ENCODE data around the gene IMMP2L. TPM values are rescaled to one million over a fixed set of nuclear protein-coding genes. Genes with fewer than 3 reads are reported as not detected.

IMMP2L gene
- total RNA-seq, 1 donor = 19.9 TPM

GRCh38 chr7:111160297-111160696 lies 402.0 kb downstream of the IMMP2L start:
- H3K4me3 ChIP-seq (ENCODE audit: insufficient read depth, low read length) = no peak overlapping the region
- no peak overlapping the region for H3K27ac ChIP-seq (ENCODE audit: low read depth, low read length)
- H4K20me1 ChIP-seq (ENCODE audit: insufficient read depth, low read length) = no peaks in the 10 kb centered on the region
- DNase-seq (ENCODE audit: insufficient read length, low spot score, missing footprints) = no peak
- H3K4me1 ChIP-seq (ENCODE audit: insufficient read depth, low read length) = peaks cover 12% of the 10 kb centered on the region
- H3K36me3 ChIP-seq (ENCODE audit: insufficient read depth, low read length) = no peaks in the 10 kb centered on the region
- H3K27me3 ChIP-seq (ENCODE audit: insufficient read depth, low read length) = no peaks in the 10 kb centered on the region
- TF ChIP-seq, protein P1, sequence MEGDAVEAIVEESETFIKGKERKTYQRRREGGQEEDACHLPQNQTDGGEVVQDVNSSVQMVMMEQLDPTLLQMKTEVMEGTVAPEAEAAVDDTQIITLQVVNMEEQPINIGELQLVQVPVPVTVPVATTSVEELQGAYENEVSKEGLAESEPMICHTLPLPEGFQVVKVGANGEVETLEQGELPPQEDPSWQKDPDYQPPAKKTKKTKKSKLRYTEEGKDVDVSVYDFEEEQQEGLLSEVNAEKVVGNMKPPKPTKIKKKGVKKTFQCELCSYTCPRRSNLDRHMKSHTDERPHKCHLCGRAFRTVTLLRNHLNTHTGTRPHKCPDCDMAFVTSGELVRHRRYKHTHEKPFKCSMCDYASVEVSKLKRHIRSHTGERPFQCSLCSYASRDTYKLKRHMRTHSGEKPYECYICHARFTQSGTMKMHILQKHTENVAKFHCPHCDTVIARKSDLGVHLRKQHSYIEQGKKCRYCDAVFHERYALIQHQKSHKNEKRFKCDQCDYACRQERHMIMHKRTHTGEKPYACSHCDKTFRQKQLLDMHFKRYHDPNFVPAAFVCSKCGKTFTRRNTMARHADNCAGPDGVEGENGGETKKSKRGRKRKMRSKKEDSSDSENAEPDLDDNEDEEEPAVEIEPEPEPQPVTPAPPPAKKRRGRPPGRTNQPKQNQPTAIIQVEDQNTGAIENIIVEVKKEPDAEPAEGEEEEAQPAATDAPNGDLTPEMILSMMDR (IDR thresholded peaks at IDR 0.05; ENCODE audit: extremely low read depth, low read depth, low read length) = no peak
- no peaks in the 10 kb centered on the region for H3K9me3 ChIP-seq (ENCODE audit: low read depth, low read length)
- no peak overlapping the region for H3K4me2 ChIP-seq (ENCODE audit: insufficient read depth, low read length)
- no peaks in the 10 kb centered on the region for H3K79me2 ChIP-seq (ENCODE audit: insufficient read depth, low read length)
- no peak overlapping the region for H2AFZ ChIP-seq (ENCODE audit: low read length)

DNA sequence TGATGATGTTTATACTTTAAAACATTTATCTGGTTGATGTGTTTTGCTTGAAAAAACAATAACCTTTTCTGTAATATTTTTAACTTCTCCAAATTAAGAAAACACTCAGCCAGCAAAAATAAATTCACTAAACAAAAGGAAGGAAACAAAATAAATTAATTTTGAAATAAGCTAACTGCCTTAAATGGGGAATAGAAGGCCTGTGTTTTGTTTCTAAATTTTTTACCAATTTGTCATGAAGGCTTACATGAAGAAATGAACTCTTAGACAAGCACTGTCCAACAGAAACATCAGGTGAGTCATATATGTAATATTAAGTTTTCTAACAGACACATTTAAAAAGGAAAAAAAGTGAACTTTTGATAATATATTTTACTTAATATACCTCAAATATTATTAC lies 402.9 kb downstream of the IMMP2L start:
- Histone ChIP-seq H3K9me3 (ENCODE audit: low read depth, low read length) (no peaks in the 10 kb centered on the region), H4K20me1 (ENCODE audit: insufficient read depth, low read length) (no peaks in the 10 kb centered on the region), H2AFZ (ENCODE audit: low read length) (no peak overlapping the region), H3K27me3 (ENCODE audit: insufficient read depth, low read length) (no peaks in the 10 kb centered on the region), H3K79me2 (ENCODE audit: insufficient read depth, low read length) (no peaks in the 10 kb centered on the region), H3K27ac (ENCODE audit: low read depth, low read length) (peak overlapping the region; percentile 27), H3K4me3 (ENCODE audit: insufficient read depth, low read length) (no peak overlapping the region), H3K36me3 (ENCODE audit: insufficient read depth, low read length) (no peaks in the 10 kb centered on the region), H3K4me1 (ENCODE audit: insufficient read depth, low read length) (peaks cover 12% of the 10 kb centered on the region), H3K4me2 (ENCODE audit: insufficient read depth, low read length) (peak overlapping the region; percentile 15)
- DNase-seq (ENCODE audit: insufficient read length, low spot score, missing footprints) = peak; percentile 51
- TF ChIP-seq, protein P1 (IDR thresholded peaks at IDR 0.05; ENCODE audit: extremely low read depth, low read depth, low read length) = no peak

GRCh38 chr7:111150709-111151108 lies 411.6 kb downstream of the IMMP2L start:
- no peak overlapping the region for H3K27ac ChIP-seq (ENCODE audit: low read depth, low read length)
- H2AFZ ChIP-seq (ENCODE audit: low read length) = no peak overlapping the region
- H3K79me2 ChIP-seq (ENCODE audit: insufficient read depth, low read length) = no peaks in the 10 kb centered on the region
- DNase-seq (ENCODE audit: insufficient read length, low spot score, missing footprints) = no peak
- no peak overlapping the region for H3K4me2 ChIP-seq (ENCODE audit: insufficient read depth, low read length)
- TF ChIP-seq, protein P1 (IDR thresholded peaks at IDR 0.05; ENCODE audit: extremely low read depth, low read depth, low read length) = no peak
- H3K9me3 ChIP-seq (ENCODE audit: low read depth, low read length) = no peaks in the 10 kb centered on the region
- H3K36me3 ChIP-seq (ENCODE audit: insufficient read depth, low read length) = no peaks in the 10 kb centered on the region
- H3K4me1 ChIP-seq (ENCODE audit: insufficient read depth, low read length) = no peaks in the 10 kb centered on the region
- H3K27me3 ChIP-seq (ENCODE audit: insufficient read depth, low read length) = no peaks in the 10 kb centered on the region
- no peak overlapping the region for H3K4me3 ChIP-seq (ENCODE audit: insufficient read depth, low read length)
- H4K20me1 ChIP-seq (ENCODE audit: insufficient read depth, low read length) = no peaks in the 10 kb centered on the region

- Histone ChIP-seq H3K36me3 (ENCODE audit: insufficient read depth, low read length) (no peaks in the 10 kb centered on the region), H3K4me3 (ENCODE audit: insufficient read depth, low read length) (no peak overlapping the region), H3K27ac (ENCODE audit: low read depth, low read length) (no peak overlapping the region), H3K79me2 (ENCODE audit: insufficient read depth, low read length) (no peaks in the 10 kb centered on the region), H3K9me3 (ENCODE audit: low read depth, low read length) (no peaks in the 10 kb centered on the region), H3K4me1 (ENCODE audit: insufficient read depth, low read length) (no peaks in the 10 kb centered on the region), H3K4me2 (ENCODE audit: insufficient read depth, low read length) (no peak overlapping the region), H2AFZ (ENCODE audit: low read length) (no peak overlapping the region), H4K20me1 (ENCODE audit: insufficient read depth, low read length) (no peaks in the 10 kb centered on the region), H3K27me3 (ENCODE audit: insufficient read depth, low read length) (no peaks in the 10 kb centered on the region)
- TF ChIP-seq, protein P1 (IDR thresholded peaks at IDR 0.05; ENCODE audit: extremely low read depth, low read depth, low read length) = no peak
- no peak for DNase-seq (ENCODE audit: insufficient read length, low spot score, missing footprints)
Measured at GRCh38 chr7:111147708-111148533, 414.4 kb downstream of the IMMP2L start.

All from osteoblast (primary cell).